Posterior vena cava (tissue), 2 donors: ENCODE results near the gene CETP. TPM values are rescaled to one million over a fixed set of nuclear protein-coding genes. Genes with fewer than 3 reads are reported as not detected.
"Not testable (repeated sequence)": the region's sequence is repeated elsewhere in the genome, so short reads cannot be mapped to it uniquely, and the experiment has no call there.

ENCODE experiments used
- DNase-seq: peaks from one replicate; pipeline ENCODE4 v3.0.0-alpha.2; 2020; ENCODE audit warnings: low spot score
- intact Hi-C, 2 donors: fragments of 100-400 bp; cut with DNase I; formaldehyde crosslinking; loops; one replicate each; pipeline versions ENCODE4 v1.14.1 to v1.14.2; 2022 to 2023
- total RNA-seq, 2 donors: library from RNA; stranded (reverse); fragmentation: NEBNext Ultra II Directional; extraction: Animal tissue kit (Norgen Biotek cat#: 25700); gene quantifications; one replicate each; pipeline ENCODE4 v1.2.1, GENCODE V29; 2021
- donor health status: DM: yes; HTN: yes; CAD: no.
- donor health status: DM: yes; HTN: yes; CAD: no.

The CETP gene
- total RNA-seq, 2 donors from 2014 or later = 0.60 TPM; not detected in 1

GRCh38 chr16:56972403-56973293 is 10.9 kb downstream of the CETP start:
- peak; percentile 72 for DNase-seq
- intact Hi-C loops = loop anchor here in 1 of 2 donors (5.0 kb wide), 1 partner anchor 1070 kb away; no protein-coding TSS in a partner anchor

GRCh38 chr16:56973294-56973689 is 11.5 kb downstream of the CETP start:
- intact Hi-C loops = loop anchor here in 1 of 2 donors (5.0 kb wide), 1 partner anchor 1069 kb away; no protein-coding TSS in a partner anchor

GRCh38 chr16:56973899-56974298 is 12.1 kb downstream of the CETP start:
- not testable (repeated sequence) for DNase-seq
- intact Hi-C loops = loop anchor here in 1 of 2 donors (5.0 kb wide), 1 partner anchor 1068 kb away; no protein-coding TSS in a partner anchor

More at GRCh38 chr16:56973294-56973689, 11.5 kb downstream of the CETP start:
- DNase-seq = peak; percentile 38

- intact Hi-C loops = loop anchor here in 1 of 2 donors (5.0 kb wide), 1 partner anchor 1068 kb away; no protein-coding TSS in a partner anchor
- DNase-seq = no peak
Measured at GRCh38 chr16:56974549-56975300, 13.0 kb downstream of the CETP start.

GRCh38 chr16:56975714-56976113 is 14.0 kb downstream of the CETP start:
- intact Hi-C loops = no loop called here
- no peak for DNase-seq

- intact Hi-C loops = no loop called here
- DNase-seq = no peak
Measured at GRCh38 chr16:56977216-56977615, 15.5 kb downstream of the CETP start.

GRCh38 chr16:56977823-56978430 is 16.2 kb downstream of the CETP start:
- intact Hi-C loops = no loop called here
- no peak for DNase-seq

- DNase-seq = peak; percentile 13
- intact Hi-C loops = no loop called here
Measured at GRCh38 chr16:56980201-56980535, 18.4 kb downstream of the CETP start.

GRCh38 chr16:56980792-56981724 is 19.3 kb downstream of the CETP start:
- DNase-seq = peak; percentile 23
- intact Hi-C loops = no loop called here

- peak; percentile 63 for DNase-seq
- intact Hi-C loops = no loop called here
Measured at GRCh38 chr16:56981729-56982271, 20.1 kb downstream of the CETP start.

- intact Hi-C loops = no loop called here
- DNase-seq = no peak
Measured at GRCh38 chr16:56982695-56983094, 20.9 kb downstream of the CETP start.

- intact Hi-C loops = no loop called here
- DNase-seq = peak; percentile 61
Measured at GRCh38 chr16:56983211-56983751, 21.5 kb downstream of the CETP start.

- peak; percentile 10 for DNase-seq
- intact Hi-C loops = no loop called here
Measured at GRCh38 chr16:56984639-56985038, 22.9 kb downstream of the CETP start.

GRCh38 chr16:56985288-56985961 is 23.7 kb downstream of the CETP start:
- DNase-seq = peak; percentile 92

GRCh38 chr16:56985962-56986360 is 24.2 kb downstream of the CETP start:
- peak; percentile 22 for DNase-seq
- intact Hi-C loops = no loop called here

More at GRCh38 chr16:56985288-56985961, 23.7 kb downstream of the CETP start:
- intact Hi-C loops = no loop called here

- DNase-seq = peak; percentile 54
- intact Hi-C loops = no loop called here
Measured at GRCh38 chr16:56986361-56986760, 24.6 kb downstream of the CETP start.

- intact Hi-C loops = not testable (repeated sequence)
Measured at GRCh38 chr16:56986908-56987307, 25.2 kb downstream of the CETP start.

More at GRCh38 chr16:56986908-56987307, 25.2 kb downstream of the CETP start:
- not testable (repeated sequence) for DNase-seq
